Glomerular visceral epithelial cell (primary cell): Measurements from ENCODE around the gene CST9L.

Experiments used
- DNase-seq: peaks from one replicate; pipeline ENCODE4 v3.0.0-alpha.2; 2016; ENCODE audit errors: extremely low spot score

CST9L gene

DNA sequence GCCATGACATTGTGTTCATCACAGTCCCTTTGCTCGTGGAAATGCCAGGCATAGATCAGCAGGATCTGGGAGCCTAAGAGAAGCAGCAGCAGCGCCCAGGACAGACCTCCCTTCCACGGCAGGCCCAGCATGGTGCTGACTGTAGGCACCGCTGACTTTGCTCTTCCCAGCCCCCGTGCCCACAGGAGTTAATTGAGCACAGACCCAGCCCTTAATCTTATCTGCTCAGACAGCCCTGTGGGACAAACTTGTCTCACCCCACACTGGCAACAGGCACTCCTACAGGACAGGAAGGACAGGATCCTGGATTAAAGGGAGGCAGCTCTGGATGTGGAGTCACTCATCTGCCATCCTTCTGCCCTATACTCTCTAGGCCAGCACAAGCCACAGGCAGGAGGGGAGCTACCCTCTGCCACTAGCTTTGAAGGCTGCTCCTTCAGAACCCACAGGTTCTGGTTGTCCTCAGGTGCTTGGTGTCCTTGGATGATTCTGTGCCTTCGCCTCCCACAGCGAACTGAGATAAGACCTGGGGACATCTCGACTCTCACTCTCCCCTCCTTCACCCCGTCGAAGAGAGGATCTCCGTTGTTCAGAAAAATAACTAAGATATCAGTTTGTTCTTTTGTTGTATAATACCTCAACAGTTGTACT lies at the start of gene CST9L:
TSS of gene CST9L (minus strand) at position 165 of the 651 bp plus-strand sequence. CDS start at position 131, 34 bp downstream.
- DNase-seq: no peak

- DNase-seq: no peak
Observed at GRCh38 chr20:23614163-23614562, 45.9 kb upstream of the CST9L start.

- no peak for DNase-seq
Observed at GRCh38 chr20:23613676-23614075, 45.4 kb upstream of the CST9L start.

DNA sequence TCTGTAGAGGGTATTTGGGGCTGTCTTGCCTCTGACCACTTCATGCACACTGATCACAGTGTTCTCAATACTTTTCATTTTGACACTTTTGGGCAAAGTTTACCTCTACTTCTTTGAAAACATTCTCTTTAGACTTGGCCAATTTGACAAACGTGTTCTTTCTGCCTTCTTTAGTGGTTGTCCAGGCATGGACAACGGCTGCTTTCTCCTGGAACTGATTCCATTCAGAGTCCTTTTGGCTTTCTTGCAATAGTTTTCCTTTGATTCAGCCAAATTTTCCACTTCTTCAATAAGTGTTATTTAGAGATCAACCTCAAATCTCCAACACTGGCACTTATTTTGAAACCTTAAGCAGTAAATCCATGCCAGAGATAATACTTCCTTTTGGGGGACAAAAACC lies 44.1 kb upstream of the CST9L start:
- no peak for DNase-seq

GRCh38 chr20:23609486-23610109 lies 41.3 kb upstream of the CST9L start:
- no peak for DNase-seq

- no peak for DNase-seq
Observed at GRCh38 chr20:23608251-23608846, 40.1 kb upstream of the CST9L start.

DNA sequence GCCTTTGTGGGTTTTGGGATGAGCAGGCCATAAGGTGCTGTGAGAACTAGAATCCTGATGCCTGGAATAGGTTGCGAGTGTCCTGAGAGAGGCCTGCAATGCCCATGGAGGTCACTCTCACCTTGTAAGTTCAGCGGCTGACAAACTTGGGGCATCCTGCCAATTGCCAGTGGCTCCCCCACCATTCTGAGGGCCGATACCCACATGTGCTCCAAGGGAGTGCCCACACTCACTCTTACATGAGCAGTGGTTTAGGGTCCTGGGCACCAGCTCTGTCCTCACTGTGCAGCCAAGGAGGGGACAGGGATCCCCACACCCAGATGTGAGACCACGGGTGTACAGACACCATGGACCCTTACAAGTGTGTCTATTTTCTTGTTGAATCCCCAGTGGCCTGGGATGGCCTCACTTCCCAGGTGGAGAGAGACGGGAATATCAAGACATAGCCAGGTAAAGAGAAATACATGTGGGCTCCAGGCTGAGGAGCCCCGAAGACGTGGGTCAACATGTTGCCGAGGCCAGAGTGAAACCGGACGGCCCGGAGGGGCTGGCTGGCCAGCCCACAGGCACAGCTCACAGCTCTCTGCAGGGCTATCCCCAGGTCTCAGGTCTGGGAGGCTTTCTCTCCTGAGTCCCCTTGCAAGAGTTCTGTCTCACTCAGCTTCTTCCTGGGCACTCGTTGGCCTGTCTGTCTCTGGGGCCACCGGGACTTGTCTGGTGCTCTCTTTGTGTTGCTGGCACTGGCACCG lies 39.4 kb upstream of the CST9L start:
- no peak for DNase-seq

DNA sequence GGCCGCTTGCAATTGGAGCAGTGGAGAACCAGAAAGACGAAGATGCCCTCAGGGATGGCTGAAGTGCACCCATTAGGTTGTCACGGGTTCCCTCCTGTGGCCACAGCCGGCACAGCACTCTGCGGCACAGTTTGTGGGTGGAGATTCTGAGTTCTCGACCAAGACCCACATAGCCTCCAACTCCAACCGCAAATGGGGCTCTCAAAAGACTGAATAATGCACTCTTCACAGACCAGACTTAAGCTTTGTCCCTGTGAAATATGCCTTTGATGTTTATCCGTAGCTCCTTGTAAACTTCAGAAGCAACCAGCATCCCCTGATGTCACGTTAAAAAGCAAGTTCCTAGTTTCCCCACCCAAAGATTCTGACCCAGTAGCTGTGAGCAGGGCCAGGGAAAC lies 38.4 kb upstream of the CST9L start:
- peak; percentile 82 for DNase-seq

DNA sequence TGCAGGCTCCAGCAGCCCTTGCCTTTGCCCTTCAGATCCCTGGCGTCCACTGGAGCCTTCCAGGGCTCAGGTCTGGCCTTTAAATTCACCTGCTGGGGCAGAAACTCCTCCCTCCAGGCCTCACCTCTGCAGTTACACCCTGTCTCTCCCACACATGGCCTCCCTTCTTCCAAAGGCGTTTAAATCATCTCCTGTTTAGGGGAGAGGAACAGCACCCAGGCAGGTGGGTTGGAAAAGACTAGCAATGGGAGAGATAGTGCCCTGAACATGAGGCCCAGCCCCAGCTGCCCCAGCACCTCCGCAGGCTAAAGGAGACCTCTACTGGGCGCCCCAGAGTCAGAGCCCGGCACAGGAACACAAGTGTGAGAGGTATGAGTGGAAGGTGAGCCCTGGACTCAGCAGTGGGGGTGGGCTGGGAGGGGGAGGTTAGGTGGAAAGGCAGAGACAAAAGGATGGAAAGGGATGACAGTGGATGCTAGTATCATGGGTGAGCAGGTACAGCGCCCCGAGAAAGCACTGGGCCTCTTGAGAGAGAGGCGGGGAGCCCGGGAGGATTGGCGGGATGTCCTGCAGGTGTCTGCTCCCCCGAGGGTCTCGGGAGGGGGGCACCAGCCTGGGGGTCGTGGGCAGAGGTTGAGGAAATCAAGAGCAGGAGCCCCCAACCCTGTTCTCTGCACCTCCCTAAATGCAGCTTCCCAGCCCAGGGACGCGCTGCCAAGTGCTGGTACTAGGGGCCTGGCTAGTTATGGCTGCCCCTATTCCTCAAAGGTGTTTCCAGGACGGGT lies 37.8 kb upstream of the CST9L start, which contains the start of gene CST9:
TSS of gene CST9 (minus strand) at position 51 of the 785 bp plus-strand sequence. CDS start 53 bp downstream, outside the sequence.
- DNase-seq: no peak

GRCh38 chr20:23604306-23604705 lies 36.0 kb upstream of the CST9L start:
- DNase-seq: no peak

- DNase-seq: no peak
Observed at GRCh38 chr20:23603321-23603720, 35.0 kb upstream of the CST9L start.

DNA sequence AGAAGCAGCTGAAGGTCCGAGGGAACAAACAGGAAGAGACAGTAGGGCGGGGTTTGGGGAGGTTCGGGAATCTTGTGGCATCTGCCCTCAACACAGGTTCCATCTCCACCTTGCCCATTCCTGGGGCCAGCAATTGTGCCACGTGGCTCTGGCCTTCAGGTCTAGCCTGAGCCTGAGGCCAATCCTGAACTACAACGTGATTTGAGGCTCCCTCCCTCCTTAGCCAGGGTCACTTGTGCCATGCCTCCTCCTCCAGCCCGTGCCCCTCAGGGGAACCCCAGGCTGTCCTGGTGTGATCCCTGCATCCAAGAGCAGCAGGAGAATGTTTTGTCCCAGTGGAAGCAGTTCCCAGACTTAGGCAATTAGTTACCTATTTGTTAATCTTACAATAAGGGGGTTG lies 34.4 kb upstream of the CST9L start:
- DNase-seq: no peak

DNA sequence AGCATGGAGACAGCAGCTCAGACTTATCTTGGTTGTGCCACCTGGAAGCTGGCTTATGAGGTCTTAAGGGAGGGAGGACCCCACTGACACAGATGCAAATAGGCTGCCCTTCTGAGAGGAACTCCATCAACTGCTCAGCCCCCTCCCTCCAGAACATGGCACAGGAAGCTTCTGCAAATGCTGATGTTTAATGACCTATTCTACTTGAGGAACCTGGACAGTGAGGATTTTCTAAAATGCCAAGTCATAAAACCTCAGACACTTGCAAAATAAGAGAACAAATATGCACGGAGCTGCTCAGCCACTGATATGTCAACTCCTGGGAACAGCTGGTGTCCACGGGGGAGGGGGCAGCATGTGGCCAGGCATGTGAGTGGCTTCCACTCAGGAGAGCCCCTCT lies 34.0 kb upstream of the CST9L start:
- no peak for DNase-seq

- DNase-seq: no peak
Observed at GRCh38 chr20:23601715-23602114, 33.4 kb upstream of the CST9L start.

GRCh38 chr20:23598481-23598880 lies 30.2 kb upstream of the CST9L start:
- DNase-seq: no peak

GRCh38 chr20:23596579-23597250 lies 28.4 kb upstream of the CST9L start:
- no peak for DNase-seq

DNA sequence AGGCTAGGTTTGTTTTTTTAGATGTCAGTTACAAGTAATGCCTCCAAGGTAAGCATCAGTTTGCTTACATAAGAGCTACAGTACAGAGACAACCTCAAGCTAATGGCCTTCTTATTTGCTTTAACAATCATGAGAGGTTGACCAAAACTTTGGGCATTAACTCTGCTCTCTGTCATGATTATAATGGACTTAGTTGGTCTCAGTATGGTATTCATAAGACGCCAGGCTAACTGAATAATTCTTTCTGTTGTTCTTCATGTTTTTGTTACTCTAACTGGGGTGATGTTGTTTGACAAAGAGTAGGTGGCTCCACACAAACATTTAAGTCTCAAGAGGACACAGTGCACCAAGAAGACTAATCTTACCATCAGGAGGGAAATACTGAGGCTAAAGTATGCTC lies 27.7 kb upstream of the CST9L start:
- DNase-seq: no peak

DNA sequence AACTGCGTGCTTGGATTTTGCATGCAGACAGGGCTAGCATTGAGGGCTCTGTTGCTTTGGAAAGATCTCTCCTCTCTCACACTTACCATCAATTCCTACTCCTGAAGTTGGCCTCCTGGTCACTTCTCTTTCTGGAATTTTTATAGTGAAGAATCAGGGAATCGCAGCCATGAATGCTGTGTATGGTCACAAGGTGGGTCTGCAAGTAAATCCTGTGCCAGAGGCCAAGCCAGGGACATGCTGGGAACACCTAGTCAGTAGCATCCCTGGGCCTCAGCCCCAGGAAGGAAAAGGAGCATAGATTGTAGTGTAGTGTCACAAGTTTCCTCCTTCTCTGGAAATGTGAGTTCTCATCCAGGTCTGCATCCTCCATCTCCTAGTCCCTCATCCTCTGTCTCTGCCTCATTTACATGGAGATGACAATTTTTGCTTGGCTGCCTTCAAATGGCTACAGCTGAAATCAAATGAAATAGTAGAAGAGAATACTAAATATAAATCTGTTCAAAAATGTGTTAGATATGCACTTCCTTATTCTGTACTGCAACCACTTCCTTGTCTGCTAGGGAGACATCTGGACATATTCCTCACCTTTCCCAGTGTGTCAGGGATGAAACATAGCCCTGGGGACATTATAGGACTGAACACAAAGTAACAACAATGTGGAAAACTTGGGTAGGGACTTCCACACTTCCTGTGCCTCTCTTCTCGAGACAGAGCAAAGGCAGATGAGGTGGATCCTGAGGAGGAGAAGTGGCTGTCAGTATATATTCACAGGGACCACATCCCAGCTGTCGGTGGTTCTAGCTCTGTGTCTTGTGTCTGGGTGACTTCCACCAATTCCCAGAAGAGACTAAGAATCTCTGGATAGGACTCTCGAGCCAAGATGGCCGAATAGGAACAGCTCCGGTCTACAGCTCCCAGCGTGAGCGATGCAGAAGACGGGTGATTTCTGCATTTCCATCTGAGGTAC lies 20.4 kb upstream of the CST9L start:
- no peak for DNase-seq

DNA sequence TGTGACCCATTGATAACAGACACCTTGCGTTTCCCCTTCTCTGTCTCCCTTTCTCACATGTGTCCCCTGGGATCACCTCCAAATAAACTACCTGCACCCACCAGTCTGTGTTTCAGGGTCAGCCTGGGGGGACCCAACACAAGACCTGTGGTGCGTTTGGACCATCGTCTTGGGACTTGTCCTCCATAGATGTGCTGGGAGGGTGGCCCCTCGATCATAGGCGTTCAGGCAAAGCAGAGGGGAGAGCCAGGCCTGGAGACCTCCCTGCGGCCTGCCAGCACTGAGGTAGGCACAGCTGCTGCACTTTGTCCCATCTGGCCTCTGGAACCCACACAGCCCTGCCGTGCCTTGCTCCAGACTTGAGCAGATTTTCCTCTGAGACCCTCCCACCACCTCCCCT lies 19.3 kb upstream of the CST9L start:
- no peak for DNase-seq
